ENCODE data around the gene ALDH1L1. TPM values are rescaled to one million over a fixed set of nuclear protein-coding genes. Genes with fewer than 3 reads are reported as not detected.
A peak's percentile ranks its signal among the peaks of the same experiment; 100 is the strongest.

Gene ALDH1L1
- polyA plus RNA-seq: 1 to 10 TPM; 3.6 to 5.0 TPM

DNA sequence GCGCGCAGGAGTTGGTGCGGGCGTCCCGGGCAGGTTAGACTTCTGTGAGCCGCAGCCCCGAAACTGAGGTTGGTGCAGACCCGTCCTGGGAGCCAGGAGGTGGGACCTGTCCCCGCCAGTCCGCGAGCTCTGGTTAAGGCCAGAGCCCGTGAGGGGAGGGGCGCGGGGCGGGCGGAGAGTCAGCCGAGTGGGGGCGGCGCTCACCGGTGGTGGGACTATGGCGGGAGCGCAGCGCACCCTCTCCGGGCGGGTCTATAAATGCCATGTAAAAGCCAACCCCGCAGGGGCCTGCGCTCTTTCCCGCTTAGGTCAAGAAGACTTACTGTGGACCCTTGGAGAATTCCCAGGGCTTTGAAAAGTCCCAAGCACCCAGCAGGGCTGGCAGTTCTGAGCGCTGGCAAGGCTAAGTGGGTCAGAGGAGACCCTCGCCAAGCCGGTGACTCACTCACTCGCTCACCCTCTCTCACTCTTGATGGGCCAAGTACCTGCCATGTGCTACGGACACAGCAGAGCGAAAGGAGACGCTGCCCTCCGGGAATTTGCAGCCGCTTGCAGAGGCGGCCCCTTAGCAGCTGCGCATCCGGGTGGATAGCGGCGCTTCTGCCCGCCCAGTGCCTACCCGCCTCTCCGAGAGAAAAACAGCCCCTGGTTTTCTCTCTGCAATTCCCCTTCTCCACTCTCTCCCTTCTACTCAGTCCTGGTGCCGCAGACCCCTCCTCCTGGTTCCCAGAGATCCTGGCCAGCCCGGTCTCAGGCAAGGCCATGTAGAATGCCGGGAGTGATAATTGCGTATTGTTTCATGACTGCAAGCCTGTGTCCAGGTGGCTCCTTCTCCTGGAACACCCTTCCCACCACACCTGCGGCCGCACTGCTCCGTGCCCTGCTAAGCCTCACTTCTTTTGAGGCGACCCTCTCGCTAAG, at the start of gene ALDH1L1:
TSS of gene ALDH1L1 (minus strand) at position 110 of the 921 bp plus-strand sequence. CDS start 19,607 bp downstream, outside the sequence.
- H3K27ac ChIP-seq (ENCODE audit: low read depth in 2 of 2, low read length in 1 of 2): peak within 1 kb of the TSS; percentile 71 to 80
- no peaks in the 10 kb centered on the region for H3K27me3 ChIP-seq (ENCODE audit: control insufficient read depth in 1 of 2, insufficient read depth in 2 of 2, low read length in 2 of 2)

DNA sequence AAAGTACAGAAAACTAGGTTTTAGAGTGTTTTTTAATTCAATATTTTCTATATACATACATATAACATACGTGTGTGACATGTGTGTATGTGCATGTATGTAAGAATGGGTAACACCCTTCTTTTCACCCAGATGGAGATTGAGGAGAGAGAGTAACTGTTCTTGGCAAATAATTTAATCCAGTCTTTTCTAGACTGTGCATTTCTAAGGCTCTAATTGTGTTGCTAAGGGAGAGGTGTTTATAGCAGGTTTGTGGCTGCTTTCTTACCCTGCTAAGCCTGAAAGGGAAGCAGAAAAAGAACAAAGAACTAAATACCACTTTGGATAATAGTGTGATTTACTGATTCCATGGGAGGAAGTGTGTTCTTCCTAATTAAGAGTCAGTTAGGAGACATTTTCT, 46.0 kb upstream of the ALDH1L1 start:
- Histone ChIP-seq H3K27ac (ENCODE audit: low read depth in 2 of 2, low read length in 1 of 2) (no peak overlapping the region), H3K4me3 (ENCODE audit: low read depth in 1 of 2, low read length in 2 of 2) (no peak overlapping the region), H3K36me3 (ENCODE audit: control insufficient read depth in 2 of 2, insufficient read depth in 2 of 2, low read length in 1 of 2) (no peaks in the 10 kb centered on the region), H3K9me3 (ENCODE audit: control insufficient read depth in 2 of 2, insufficient read depth in 1 of 2, low read depth in 1 of 2, low read length in 1 of 2) (no peaks in the 10 kb centered on the region), H3K4me1 (ENCODE audit: control insufficient read depth in 2 of 2, insufficient read depth in 2 of 2, low read length in 1 of 2) (no peaks in the 10 kb centered on the region), H3K27me3 (ENCODE audit: control insufficient read depth in 1 of 2, insufficient read depth in 2 of 2, low read length in 2 of 2) (no peaks in the 10 kb centered on the region)
- 70 to 83% methylated on average over 1 of the region's 1 CpG for WGBS, 2 donors

More for the DNA sequence above, at the start of gene ALDH1L1:
- H3K4me1 ChIP-seq (ENCODE audit: control insufficient read depth in 2 of 2, insufficient read depth in 2 of 2, low read length in 1 of 2): peaks cover 4 to 7% of the 10 kb centered on the region in 2 donors
- no peaks in the 10 kb centered on the region for H3K36me3 ChIP-seq (ENCODE audit: control insufficient read depth in 2 of 2, insufficient read depth in 2 of 2, low read length in 1 of 2)
- 7 to 9% methylated on average over 53 to 54 of the region's 54 CpGs for WGBS, 2 donors
- H3K9me3 ChIP-seq (ENCODE audit: control insufficient read depth in 2 of 2, insufficient read depth in 1 of 2, low read depth in 1 of 2, low read length in 1 of 2): no peaks in the 10 kb centered on the region
- H3K4me3 ChIP-seq (ENCODE audit: low read depth in 1 of 2, low read length in 2 of 2): peak within 1 kb of the TSS; percentile 51 to 58

DNA sequence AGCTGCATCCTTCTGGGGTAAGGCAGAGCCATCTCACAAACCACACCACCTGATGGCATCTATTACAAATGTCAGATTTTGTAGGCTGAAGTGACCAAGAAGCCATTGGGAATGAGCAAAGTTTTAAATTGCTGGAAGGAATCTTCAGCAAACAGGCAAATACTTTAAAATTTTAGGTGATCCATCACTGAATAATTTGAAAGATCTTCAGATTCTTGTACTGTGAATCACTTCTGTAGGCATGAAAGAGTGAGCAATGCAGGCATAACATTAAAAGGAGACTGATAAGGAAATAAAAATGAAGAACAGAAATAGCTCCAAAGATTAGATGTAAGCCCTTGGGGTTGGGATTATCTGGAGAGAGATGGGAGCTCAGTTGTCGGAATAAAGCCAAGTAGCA, 36.0 kb upstream of the ALDH1L1 start:
- H3K27me3 ChIP-seq (ENCODE audit: control insufficient read depth in 1 of 2, insufficient read depth in 2 of 2, low read length in 2 of 2): peaks cover 0 to 3% of the 10 kb centered on the region in 2 donors
- WGBS, 2 donors: 74 to 79% methylated on average over 1 of the region's 1 CpG
- peaks cover 0 to 8% of the 10 kb centered on the region in 2 donors for H3K4me1 ChIP-seq (ENCODE audit: control insufficient read depth in 2 of 2, insufficient read depth in 2 of 2, low read length in 1 of 2)
- H3K9me3 ChIP-seq (ENCODE audit: control insufficient read depth in 2 of 2, insufficient read depth in 1 of 2, low read depth in 1 of 2, low read length in 1 of 2): no peaks in the 10 kb centered on the region
- no peaks in the 10 kb centered on the region for H3K36me3 ChIP-seq (ENCODE audit: control insufficient read depth in 2 of 2, insufficient read depth in 2 of 2, low read length in 1 of 2)
- no peak overlapping the region for H3K27ac ChIP-seq (ENCODE audit: low read depth in 2 of 2, low read length in 1 of 2)
- H3K4me3 ChIP-seq (ENCODE audit: low read depth in 1 of 2, low read length in 2 of 2): no peak overlapping the region

DNA sequence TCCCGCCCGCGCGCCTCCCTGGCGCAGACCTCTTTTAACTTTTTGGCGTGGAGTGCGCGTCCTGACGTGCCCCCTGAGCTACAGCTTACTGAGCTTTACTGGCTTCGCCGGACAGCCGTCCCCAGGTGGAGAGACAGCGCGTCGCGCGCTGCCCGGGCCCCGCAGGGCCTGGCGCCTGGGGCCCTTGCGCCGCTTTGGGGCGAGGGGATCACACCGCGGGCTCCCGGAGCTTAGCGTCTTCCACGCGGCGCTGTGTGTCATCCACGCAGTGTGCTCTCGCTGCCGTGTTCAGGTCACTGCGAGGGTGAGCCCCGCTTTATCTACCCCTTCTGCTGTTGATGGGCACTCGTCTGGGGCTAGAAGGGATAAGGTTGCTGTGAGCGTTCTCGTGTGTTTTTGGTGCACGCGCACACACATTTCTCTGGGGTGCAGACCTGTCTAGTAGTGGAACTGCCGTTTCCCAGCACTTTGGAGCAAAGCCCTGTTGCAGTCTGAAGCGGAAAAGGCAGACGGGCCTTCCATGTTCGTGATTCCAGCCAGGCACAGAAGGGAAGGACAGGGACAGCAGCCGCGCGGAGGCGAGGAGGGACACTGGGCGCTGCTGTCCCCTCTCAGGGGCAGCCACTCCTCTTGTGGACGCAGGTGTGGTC, 33.1 kb upstream of the ALDH1L1 start:
- H3K27ac ChIP-seq (ENCODE audit: low read depth in 2 of 2, low read length in 1 of 2): peak overlapping the region in 1 of 2 donors; percentile 10
- peaks cover 0 to 8% of the 10 kb centered on the region in 2 donors for H3K4me1 ChIP-seq (ENCODE audit: control insufficient read depth in 2 of 2, insufficient read depth in 2 of 2, low read length in 1 of 2)
- 9 to 12% methylated on average over 45 to 50 of the region's 50 CpGs for WGBS, 2 donors
- peaks cover 0 to 4% of the 10 kb centered on the region in 2 donors for H3K9me3 ChIP-seq (ENCODE audit: control insufficient read depth in 2 of 2, insufficient read depth in 1 of 2, low read depth in 1 of 2, low read length in 1 of 2)
- H3K36me3 ChIP-seq (ENCODE audit: control insufficient read depth in 2 of 2, insufficient read depth in 2 of 2, low read length in 1 of 2): no peaks in the 10 kb centered on the region
- peak overlapping the region; percentile 43 to 51 for H3K4me3 ChIP-seq (ENCODE audit: low read depth in 1 of 2, low read length in 2 of 2)
- H3K27me3 ChIP-seq (ENCODE audit: control insufficient read depth in 1 of 2, insufficient read depth in 2 of 2, low read length in 2 of 2): peaks cover 0 to 3% of the 10 kb centered on the region in 2 donors

DNA sequence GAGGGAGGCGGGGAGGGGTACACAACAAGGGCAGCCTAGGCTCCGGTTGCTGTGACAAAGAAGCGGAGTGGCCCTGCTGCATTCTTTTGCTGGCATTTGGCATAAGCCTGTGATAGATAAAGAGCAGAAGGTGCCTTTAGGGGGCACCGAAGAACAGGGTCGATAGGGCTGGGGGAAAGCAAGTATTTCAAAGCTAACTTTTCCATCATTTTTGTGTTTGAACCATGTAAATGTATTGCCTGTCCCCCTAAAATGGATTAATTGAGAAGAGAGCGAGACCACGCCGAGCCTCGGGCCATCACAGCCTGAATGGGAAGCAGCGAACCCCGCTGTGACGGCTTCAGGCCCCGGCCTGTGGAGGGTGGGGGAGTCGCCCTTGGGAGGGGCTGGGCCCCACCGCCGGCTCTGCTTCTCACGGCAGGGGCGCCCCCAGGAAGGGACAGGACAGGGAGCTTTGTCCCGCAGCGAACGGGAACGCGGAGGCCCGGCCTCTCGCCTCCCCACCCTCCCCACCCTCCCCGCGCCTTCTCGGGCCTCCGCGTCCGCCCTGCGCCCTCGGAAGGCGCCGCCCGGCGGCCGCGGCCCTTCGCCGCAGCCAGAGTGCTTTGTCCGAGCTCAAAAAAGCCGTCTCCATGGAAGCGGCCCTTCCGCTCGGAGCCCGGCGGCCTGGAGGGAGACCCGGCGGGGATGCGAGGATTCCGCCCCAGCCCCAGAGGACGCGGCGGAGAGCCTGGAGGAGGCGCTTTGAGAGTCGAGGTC, 32.4 kb upstream of the ALDH1L1 start:
- 1 to 2% methylated on average over 47 to 57 of the region's 57 CpGs for WGBS, 2 donors
- H3K36me3 ChIP-seq (ENCODE audit: control insufficient read depth in 2 of 2, insufficient read depth in 2 of 2, low read length in 1 of 2): no peaks in the 10 kb centered on the region
- peaks cover 0 to 8% of the 10 kb centered on the region in 2 donors for H3K4me1 ChIP-seq (ENCODE audit: control insufficient read depth in 2 of 2, insufficient read depth in 2 of 2, low read length in 1 of 2)
- peaks cover 0 to 4% of the 10 kb centered on the region in 2 donors for H3K9me3 ChIP-seq (ENCODE audit: control insufficient read depth in 2 of 2, insufficient read depth in 1 of 2, low read depth in 1 of 2, low read length in 1 of 2)
- peak overlapping the region; percentile 43 to 51 for H3K4me3 ChIP-seq (ENCODE audit: low read depth in 1 of 2, low read length in 2 of 2)
- H3K27ac ChIP-seq (ENCODE audit: low read depth in 2 of 2, low read length in 1 of 2): peak overlapping the region in 1 of 2 donors; percentile 10
- peaks cover 0 to 3% of the 10 kb centered on the region in 2 donors for H3K27me3 ChIP-seq (ENCODE audit: control insufficient read depth in 1 of 2, insufficient read depth in 2 of 2, low read length in 2 of 2)

DNA sequence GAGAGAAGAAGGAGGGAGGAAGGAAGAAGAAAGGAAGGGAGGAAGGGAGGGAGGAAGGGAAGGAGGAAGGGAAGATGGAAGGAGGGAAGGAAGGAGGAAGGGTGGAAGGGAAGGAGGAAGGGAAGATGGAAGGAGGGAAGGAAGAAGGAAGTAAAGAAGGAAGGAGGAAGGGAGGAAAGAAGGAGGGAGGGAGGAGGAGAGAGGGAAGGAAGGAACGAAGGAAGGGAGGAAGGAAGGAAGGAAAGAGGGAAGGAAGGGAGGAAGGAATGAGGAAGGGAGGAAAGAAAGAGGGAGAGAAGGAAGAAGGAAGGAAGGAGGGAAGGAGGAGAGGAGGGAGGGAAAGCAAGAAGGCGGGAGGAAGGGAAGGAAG, 31.8 kb upstream of the ALDH1L1 start:
- Histone ChIP-seq H3K9me3 (ENCODE audit: control insufficient read depth in 2 of 2, insufficient read depth in 1 of 2, low read depth in 1 of 2, low read length in 1 of 2) (peaks cover 0 to 4% of the 10 kb centered on the region in 2 donors), H3K27ac (ENCODE audit: low read depth in 2 of 2, low read length in 1 of 2) (no peak overlapping the region), H3K36me3 (ENCODE audit: control insufficient read depth in 2 of 2, insufficient read depth in 2 of 2, low read length in 1 of 2) (no peaks in the 10 kb centered on the region), H3K4me1 (ENCODE audit: control insufficient read depth in 2 of 2, insufficient read depth in 2 of 2, low read length in 1 of 2) (peaks cover 0 to 8% of the 10 kb centered on the region in 2 donors), H3K4me3 (ENCODE audit: low read depth in 1 of 2, low read length in 2 of 2) (no peak overlapping the region), H3K27me3 (ENCODE audit: control insufficient read depth in 1 of 2, insufficient read depth in 2 of 2, low read length in 2 of 2) (peaks cover 0 to 3% of the 10 kb centered on the region in 2 donors)
- 44 to 45% methylated on average over 2 of the region's 2 CpGs for WGBS, 2 donors

DNA sequence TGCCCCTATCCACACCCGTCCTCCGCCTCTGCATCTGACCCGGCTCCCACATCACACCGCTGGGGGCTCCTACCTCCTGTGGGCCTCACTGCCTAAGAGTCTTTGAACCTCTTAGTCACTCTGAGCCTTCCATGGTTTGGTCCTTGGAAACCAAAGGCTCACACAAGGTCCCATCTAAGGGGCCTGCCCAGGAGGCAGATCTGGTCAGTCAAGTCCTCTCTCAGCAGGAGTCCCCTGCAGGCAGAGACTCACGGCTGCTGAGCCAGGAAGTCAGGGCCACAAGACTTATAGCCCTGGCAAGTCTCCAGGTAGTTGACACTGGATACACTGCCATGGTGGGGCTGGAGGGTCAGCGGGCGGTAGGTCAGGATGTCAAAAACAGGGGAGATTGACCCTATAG, 31.2 kb upstream of the ALDH1L1 start:
- no peak overlapping the region for H3K4me3 ChIP-seq (ENCODE audit: low read depth in 1 of 2, low read length in 2 of 2)
- peaks cover 0 to 3% of the 10 kb centered on the region in 2 donors for H3K27me3 ChIP-seq (ENCODE audit: control insufficient read depth in 1 of 2, insufficient read depth in 2 of 2, low read length in 2 of 2)
- H3K36me3 ChIP-seq (ENCODE audit: control insufficient read depth in 2 of 2, insufficient read depth in 2 of 2, low read length in 1 of 2): no peaks in the 10 kb centered on the region
- H3K9me3 ChIP-seq (ENCODE audit: control insufficient read depth in 2 of 2, insufficient read depth in 1 of 2, low read depth in 1 of 2, low read length in 1 of 2): peaks cover 0 to 4% of the 10 kb centered on the region in 2 donors
- 91% methylated on average over 7 of the region's 7 CpGs for WGBS, 2 donors
- peaks cover 0 to 8% of the 10 kb centered on the region in 2 donors for H3K4me1 ChIP-seq (ENCODE audit: control insufficient read depth in 2 of 2, insufficient read depth in 2 of 2, low read length in 1 of 2)
- H3K27ac ChIP-seq (ENCODE audit: low read depth in 2 of 2, low read length in 1 of 2): no peak overlapping the region

DNA sequence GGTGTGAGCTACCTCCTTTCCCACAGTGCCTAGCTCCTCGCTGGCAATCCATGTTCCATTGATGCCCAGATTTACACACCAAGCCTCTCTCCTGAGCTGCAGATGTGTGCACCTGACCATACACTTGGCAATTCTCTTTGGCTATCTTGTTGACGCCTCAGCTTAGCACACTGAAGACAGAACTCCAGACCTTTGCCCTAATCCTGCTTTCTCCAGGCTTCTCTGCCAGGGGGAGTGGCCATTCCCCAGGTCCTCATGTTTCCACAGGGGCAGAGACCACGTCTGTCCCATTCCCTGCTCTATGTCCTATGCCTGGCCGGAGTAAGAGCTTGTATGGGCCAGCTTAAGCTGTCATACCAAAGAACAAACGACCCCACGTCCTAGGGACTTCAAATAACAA, 30.2 kb upstream of the ALDH1L1 start:
- H3K4me1 ChIP-seq (ENCODE audit: control insufficient read depth in 2 of 2, insufficient read depth in 2 of 2, low read length in 1 of 2): peaks cover 0 to 8% of the 10 kb centered on the region in 2 donors
- H3K4me3 ChIP-seq (ENCODE audit: low read depth in 1 of 2, low read length in 2 of 2): no peak overlapping the region
- peaks cover 0 to 4% of the 10 kb centered on the region in 2 donors for H3K9me3 ChIP-seq (ENCODE audit: control insufficient read depth in 2 of 2, insufficient read depth in 1 of 2, low read depth in 1 of 2, low read length in 1 of 2)
- H3K27me3 ChIP-seq (ENCODE audit: control insufficient read depth in 1 of 2, insufficient read depth in 2 of 2, low read length in 2 of 2): no peaks in the 10 kb centered on the region
- H3K36me3 ChIP-seq (ENCODE audit: control insufficient read depth in 2 of 2, insufficient read depth in 2 of 2, low read length in 1 of 2): no peaks in the 10 kb centered on the region
- 64 to 73% methylated on average over 6 of the region's 6 CpGs for WGBS, 2 donors
- H3K27ac ChIP-seq (ENCODE audit: low read depth in 2 of 2, low read length in 1 of 2): no peak overlapping the region

DNA sequence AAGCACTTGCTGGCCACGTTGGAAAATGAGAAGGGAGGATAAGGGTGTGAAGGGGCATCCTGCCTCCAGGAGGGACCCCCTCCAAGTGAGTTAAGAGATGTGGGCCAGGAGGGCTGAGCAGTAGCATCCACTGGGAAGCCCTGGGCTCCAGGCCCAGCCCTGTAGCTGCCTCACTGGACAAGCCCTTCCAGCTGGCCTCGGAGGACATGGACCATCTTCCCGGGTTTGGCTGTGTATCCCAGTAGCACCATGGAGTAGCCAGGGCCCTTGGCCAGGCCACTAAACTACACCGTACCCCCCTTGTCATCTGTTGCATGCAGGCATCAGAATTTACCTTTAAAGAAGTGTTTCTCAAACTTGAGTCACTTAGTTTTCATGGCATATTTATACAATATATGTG, 29.4 kb upstream of the ALDH1L1 start:
- H3K36me3 ChIP-seq (ENCODE audit: control insufficient read depth in 2 of 2, insufficient read depth in 2 of 2, low read length in 1 of 2): no peaks in the 10 kb centered on the region
- peaks cover 0 to 8% of the 10 kb centered on the region in 2 donors for H3K4me1 ChIP-seq (ENCODE audit: control insufficient read depth in 2 of 2, insufficient read depth in 2 of 2, low read length in 1 of 2)
- WGBS, 2 donors: 67 to 74% methylated on average over 4 of the region's 4 CpGs
- peaks cover 0 to 4% of the 10 kb centered on the region in 2 donors for H3K9me3 ChIP-seq (ENCODE audit: control insufficient read depth in 2 of 2, insufficient read depth in 1 of 2, low read depth in 1 of 2, low read length in 1 of 2)
- H3K27ac ChIP-seq (ENCODE audit: low read depth in 2 of 2, low read length in 1 of 2): no peak overlapping the region
- no peak overlapping the region for H3K4me3 ChIP-seq (ENCODE audit: low read depth in 1 of 2, low read length in 2 of 2)
- H3K27me3 ChIP-seq (ENCODE audit: control insufficient read depth in 1 of 2, insufficient read depth in 2 of 2, low read length in 2 of 2): no peaks in the 10 kb centered on the region
